HCT116 (cell line): ENCODE data around the gene CLEC16A. TPM values are rescaled to one million over a fixed set of nuclear protein-coding genes. Genes with fewer than 3 reads are reported as not detected.

Experiments
- ATAC-seq: fragments of 200-7000 bp; cut with Tn5 transposase; 2 replicates; pipeline ENCODE4 v1.9.1; 2020; ENCODE audit warnings: mild to moderate bottlenecking, moderate library complexity
- BruUV-seq: library from RNA; stranded (reverse); fragments of 400-500 nt; replicated peaks from 2 replicates; lab custom pipeline; 2021; lab: Mats Ljungman, UMichigan
- CTCF ChIA-PET: fragments of 300-600 bp; sonication (Branson Sonifier 250); formaldehyde crosslinking; loops from one replicate; lab custom pipeline; 2021; ENCODE audit warnings: antibody characterized with exemption; lab: Charles Lee
- POLR2A ChIA-PET: fragments of 300-600, 350-600 bp; sonication (Branson Sonifier 250); formaldehyde crosslinking; loops from one replicate; lab custom pipeline; 2021; ENCODE audit warnings: antibody characterized with exemption; lab: Charles Lee
- RAD21 ChIA-PET, 2 experiments: fragments of 300-600 bp; sonication (Branson Sonifier 250); formaldehyde crosslinking; loops; one replicate each; lab custom pipeline; 2023; ENCODE audit warnings: low total read pairs in 2 of 2; ENCODE audit not compliant: uncharacterized antibody in 2 of 2, unreplicated experiment in 2 of 2, low non-redundant PET in 1 of 2; lab: Charles Lee
- DNase-seq: peaks from one replicate; pipeline ENCODE4 v3.0.0-alpha.2; 2010; ENCODE audit warnings: low read depth, low spot score
- H2AFZ ChIP-seq: fragments of 200-600 bp; shearing (Covaris generic), sonication (generic); 2 replicates; pipeline ENCODE4 v1.6.1; 2017; ENCODE audit warnings: low read depth, mixed run types, mixed read lengths, antibody characterized with exemption, low read length; ENCODE audit not compliant: poor library complexity, severe bottlenecking
- H3K27ac ChIP-seq: 2 replicates; pipeline ENCODE4 v1.5.1; 2012; ENCODE audit warnings: low read depth, low read length
- H3K27me3 ChIP-seq: fragments of 200-600 bp; sonication (generic); 2 replicates; pipeline ENCODE4 v1.6.1; 2016; ENCODE audit warnings: mixed run types, low read length, mixed read lengths; ENCODE audit not compliant: insufficient read depth
- H3K36me3 ChIP-seq, 2 experiments: fragments of 200-500 bp in 1 of 2; fragments of 200-600 bp in 1 of 2; sonication (Bioruptor generic) in 1 of 2; sonication (generic) in 1 of 2; 2 replicates each; pipeline versions ENCODE4 v1.5.1 to v1.6.1; 2014 to 2016; ENCODE audit warnings: low read length in 2 of 2, inconsistent platforms in 1 of 2, mixed read lengths in 1 of 2, mixed run types in 1 of 2; ENCODE audit not compliant: insufficient read depth in 2 of 2, control insufficient read depth in 1 of 2
- H3K4me1 ChIP-seq, 2 experiments: fragments of 200-600 bp in 1 of 2; sonication (generic) in 1 of 2; 2 replicates each; pipeline versions ENCODE4 v1.5.1 to v1.6.1; 2012 to 2017; ENCODE audit warnings: low read length in 2 of 2, inconsistent platforms in 1 of 2, mild to moderate bottlenecking in 1 of 2, mixed read lengths in 1 of 2, mixed run types in 1 of 2, moderate library complexity in 1 of 2; ENCODE audit not compliant: insufficient read depth in 2 of 2, control insufficient read depth in 1 of 2
- H3K4me2 ChIP-seq: fragments of 200-600 bp; sonication (generic); 2 replicates; pipeline ENCODE4 v1.6.1; 2017; ENCODE audit warnings: mixed run types, low read length, mixed read lengths
- H3K4me3 ChIP-seq, 2 experiments: fragments of 200-600 bp in 1 of 2; sonication (generic) in 1 of 2; replicated peaks in 1 of 2; 2 replicates each; pipeline ENCODE4 v1.5.1; 2011 to 2016; ENCODE audit warnings: low read length in 2 of 2, control low read depth in 1 of 2, low read depth in 1 of 2, mild to moderate bottlenecking in 1 of 2, mixed read lengths in 1 of 2, mixed run types in 1 of 2
- H3K79me2 ChIP-seq: fragments of 200-600 bp; sonication (generic); 2 replicates; pipeline ENCODE4 v1.6.1; 2017; ENCODE audit warnings: mild to moderate bottlenecking, mixed run types, low read length, moderate library complexity, mixed read lengths; ENCODE audit not compliant: insufficient read depth
- H3K9ac ChIP-seq: fragments of 200-600 bp; sonication (generic); 2 replicates; pipeline ENCODE4 v1.6.1; 2016; ENCODE audit warnings: low read length, mixed read lengths
- H3K9me2 ChIP-seq: fragments of 200-600 bp; sonication (generic), shearing (Covaris generic); 2 replicates; pipeline ENCODE4 v1.6.1; 2017; ENCODE audit warnings: mixed run types, mild to moderate bottlenecking, moderate library complexity; ENCODE audit not compliant: insufficient read depth
- H3K9me3 ChIP-seq, 2 experiments: fragments of 200-500 bp in 1 of 2; fragments of 200-600 bp in 1 of 2; sonication (Bioruptor generic) in 1 of 2; sonication (generic) in 1 of 2; 2 replicates each; pipeline ENCODE4 v1.6.1; 2014 to 2017; ENCODE audit warnings: low read length in 2 of 2, mixed read lengths in 2 of 2, inconsistent platforms in 1 of 2, low read depth in 1 of 2, mild to moderate bottlenecking in 1 of 2, mixed run types in 1 of 2, moderate library complexity in 1 of 2; ENCODE audit not compliant: control insufficient read depth in 1 of 2, insufficient read depth in 1 of 2
- H4K20me1 ChIP-seq: fragments of 200-600 bp; sonication (generic), shearing (Covaris generic); 2 replicates; pipeline ENCODE4 v1.6.1; 2017; ENCODE audit warnings: mixed run types, mild to moderate bottlenecking, moderate library complexity; ENCODE audit not compliant: insufficient read depth
- CBX3 ChIP-seq: IDR thresholded peaks from 2 replicates; pipeline ENCODE4 v1.6.1; 2012; ENCODE audit warnings: low read depth
- CEBPB ChIP-seq: IDR thresholded peaks from 2 replicates; pipeline ENCODE4 v1.6.1; 2012; ENCODE audit warnings: low read depth
- EGR1 ChIP-seq: IDR thresholded peaks from 2 replicates; pipeline ENCODE4 v1.6.1; 2012; ENCODE audit warnings: low read depth
- ELF1 ChIP-seq: IDR thresholded peaks from 2 replicates; pipeline ENCODE4 v1.6.1; 2012; ENCODE audit warnings: low read depth, borderline replicate concordance
- EZH2 ChIP-seq: fragments of 200-600 bp; sonication (generic); IDR thresholded peaks from 2 replicates; pipeline ENCODE4 v1.6.1; 2017; ENCODE audit warnings: antibody characterized with exemption, mixed run types
- EZH2phosphoT487 ChIP-seq: fragments of 200-600 bp; IDR thresholded peaks from 2 replicates; pipeline ENCODE4 v1.6.1; 2018; ENCODE audit warnings: antibody characterized with exemption, borderline replicate concordance
- FOSL1 ChIP-seq: IDR thresholded peaks from 2 replicates; pipeline ENCODE4 v1.6.1; 2012; ENCODE audit warnings: low read depth
- JUND ChIP-seq: IDR thresholded peaks from 2 replicates; pipeline ENCODE4 v1.6.1; 2012
- MAX ChIP-seq: IDR thresholded peaks from 2 replicates; pipeline ENCODE4 v1.6.1; 2012
- POLR2A ChIP-seq: IDR thresholded peaks from 2 replicates; pipeline ENCODE4 v1.7.0; 2011; ENCODE audit warnings: borderline replicate concordance; ENCODE audit not compliant: insufficient read depth, insufficient read length; ENCODE audit errors: extremely low read depth
- POLR2AphosphoS5 ChIP-seq: IDR thresholded peaks from 2 replicates; pipeline ENCODE4 v1.6.1; 2011; ENCODE audit warnings: mild to moderate bottlenecking, low read depth, low read length, moderate library complexity
- RAD21 ChIP-seq: IDR thresholded peaks from 2 replicates; pipeline ENCODE4 v1.6.1; 2012; ENCODE audit warnings: low read depth, mild to moderate bottlenecking
- REST ChIP-seq: IDR thresholded peaks from 2 replicates; pipeline ENCODE4 v1.6.1; 2012; ENCODE audit warnings: low read depth
- SIN3A ChIP-seq: IDR thresholded peaks from 2 replicates; pipeline ENCODE4 v1.6.1; 2012; ENCODE audit warnings: low read depth
- SP1 ChIP-seq: IDR thresholded peaks from 2 replicates; pipeline ENCODE4 v1.6.1; 2012; ENCODE audit warnings: low read depth
- SRF ChIP-seq: IDR thresholded peaks from 2 replicates; pipeline ENCODE4 v1.6.1; 2012; ENCODE audit warnings: low read depth
- TCF7L2 ChIP-seq: IDR thresholded peaks from 2 replicates; pipeline ENCODE4 v1.7.0; 2011; ENCODE audit warnings: borderline replicate concordance, inconsistent platforms; ENCODE audit not compliant: insufficient read depth, insufficient read length; ENCODE audit errors: extremely low read depth
- ZBTB33 ChIP-seq: IDR thresholded peaks from 2 replicates; pipeline ENCODE4 v1.6.1; 2011; ENCODE audit warnings: mild to moderate bottlenecking, low read length, moderate library complexity; ENCODE audit not compliant: insufficient replicate concordance; ENCODE audit errors: extremely low read depth
- ZFX ChIP-seq: fragments of 450-650 bp; IDR thresholded peaks from 2 replicates; pipeline ENCODE4 v1.6.1; 2017
- ZNF274 ChIP-seq: fragments of 200-500 bp; sonication (Bioruptor generic); IDR thresholded peaks from 2 replicates; pipeline ENCODE4 v1.6.1; 2014; ENCODE audit warnings: mild to moderate bottlenecking, low read depth, low read length, inconsistent platforms
- intact Hi-C: fragments of 100-400 bp; cut with micrococcal nuclease; formaldehyde crosslinking; loops from 2 replicates; pipeline ENCODE4 v1.10.0; 2022
- total RNA-seq: library from RNA; stranded (reverse); gene quantifications from one replicate; pipeline ENCODE4 v1.2.1, GENCODE V29; 2021; ENCODE audit not compliant: unreplicated experiment

CLEC16A gene
- total RNA-seq, 1 experiment from 2014 or later = 18.0 TPM

- Histone ChIP-seq H3K9me2 (no peaks in the 10 kb centered on the region), H3K4me1 (peaks cover 6 to 11% of the 10 kb centered on the region in 2 experiments), H3K9ac (no peak overlapping the region), H3K4me2 (no peak overlapping the region), H3K79me2 (peaks cover 87% of the 10 kb centered on the region), H2AFZ (no peak overlapping the region), H3K27me3 (no peaks in the 10 kb centered on the region), H3K9me3 (no peaks in the 10 kb centered on the region), H3K27ac (no peak overlapping the region), H3K4me3 (no peak overlapping the region), H3K36me3 (peaks cover 12 to 45% of the 10 kb centered on the region in 2 experiments; a peak in 3 of 4 replicates), H4K20me1 (0 out of 2 replicates have a peak, but pooled peaks cover 7% of the 10 kb centered on the region)
- intact Hi-C loops = no loop called here
- ATAC-seq (no peak), DNase-seq (no peak)
- no TSS peak for BruUV-seq
- ChIA-PET RAD21 (no interaction called here), POLR2A (no interaction called here), CTCF (no interaction called here)
- TF ChIP-seq ZBTB33 (no peak), EGR1 (no peak), MAX (no peak), EZH2 (no peak), TCF7L2 (no peak), REST (no peak), POLR2AphosphoS5 (no peak), ZFX (no peak), CEBPB (no peak), SP1 (no peak), JUND (no peak), CBX3 (no peak), ZNF274 (no peak), ELF1 (no peak), SIN3A (no peak), RAD21 (no peak), EZH2phosphoT487 (no peak), FOSL1 (no peak), SRF (no peak), POLR2A (no peak)
Measured at GRCh38 chr16:10936272-10936984, 7.9 kb upstream of the CLEC16A start.
